IMR-90 (cell line): ENCODE measurements around the gene CDS1. TPM values are rescaled to one million over a fixed set of nuclear protein-coding genes. Genes with fewer than 3 reads are reported as not detected.

Experiments used
- ATAC-seq: fragments of 200-7000 bp; cut with Tn5 transposase; 2 replicates; pipeline ENCODE4 v1.9.1; 2020; ENCODE audit warnings: low read depth, mild to moderate bottlenecking, moderate library complexity
- BruUV-seq: library from RNA; stranded (reverse); fragments of 400-500 nt; replicated peaks from 2 replicates; lab custom pipeline; 2021; lab: Mats Ljungman, UMichigan
- CTCF ChIA-PET: fragments of 300-600 bp; formaldehyde crosslinking; extraction: SDS; loops from one replicate; lab custom pipeline; 2021; ENCODE audit warnings: antibody characterized with exemption; lab: Yijun Ruan, JAX
- POLR2A ChIA-PET: fragments of 300-600 bp; sonication (Branson Sonifier 250); formaldehyde crosslinking; loops from one replicate; lab custom pipeline; 2022; ENCODE audit warnings: antibody characterized with exemption; ENCODE audit not compliant: unreplicated experiment; lab: Charles Lee
- DNase-seq: peaks from one replicate; pipeline ENCODE4 v3.0.0; 2013
- H2AFZ ChIP-seq: replicated peaks from 2 replicates; pipeline ENCODE3; 2013; ENCODE audit warnings: low read length, mild to moderate bottlenecking; ENCODE audit not compliant: poor library complexity
- H2AK5ac ChIP-seq: 2 replicates; pipeline ENCODE4 v1.6.1; 2013; ENCODE audit warnings: low read depth, low read length, inconsistent platforms
- H2AK9ac ChIP-seq: replicated peaks from 2 replicates; pipeline ENCODE3; 2013; ENCODE audit warnings: mild to moderate bottlenecking, low read depth, low read length, moderate library complexity; ENCODE audit not compliant: poor library complexity
- H2BK120ac ChIP-seq: 2 replicates; pipeline ENCODE4 v1.6.1; 2013; ENCODE audit warnings: low read depth, low read length, inconsistent platforms
- H2BK15ac ChIP-seq: 3 replicates; pipeline ENCODE4 v1.6.1; 2013; ENCODE audit warnings: low read depth, low read length, inconsistent platforms
- H2BK20ac ChIP-seq: 2 replicates; pipeline ENCODE4 v1.6.1; 2013; ENCODE audit warnings: low read depth, mild to moderate bottlenecking, inconsistent platforms, low read length, moderate library complexity
- H2BK5ac ChIP-seq: 2 replicates; pipeline ENCODE4 v1.6.1; 2013; ENCODE audit warnings: mild to moderate bottlenecking, low read depth, low read length, inconsistent platforms; ENCODE audit not compliant: poor library complexity, severe bottlenecking
- H3K14ac ChIP-seq: replicated peaks from 2 replicates; pipeline ENCODE4 v1.6.1; 2013; ENCODE audit warnings: low read depth, low read length, inconsistent platforms
- H3K18ac ChIP-seq: 2 replicates; pipeline ENCODE4 v1.6.1; 2013; ENCODE audit warnings: low read depth, low read length, control low read depth
- H3K23ac ChIP-seq: 2 replicates; pipeline ENCODE4 v1.6.1; 2013; ENCODE audit warnings: low read depth, low read length, inconsistent platforms
- H3K27ac ChIP-seq: 2 replicates; pipeline ENCODE4 v1.5.1; 2013; ENCODE audit warnings: mild to moderate bottlenecking, control low read depth, low read length; ENCODE audit not compliant: insufficient read depth
- H3K27me3 ChIP-seq: 2 replicates; pipeline ENCODE4 v1.6.1; 2013; ENCODE audit warnings: low read length; ENCODE audit not compliant: control insufficient read depth, insufficient read depth
- H3K36me3 ChIP-seq: 2 replicates; pipeline ENCODE4 v1.6.1; 2013; ENCODE audit warnings: low read length, mixed read lengths; ENCODE audit not compliant: control insufficient read depth, insufficient read depth
- H3K4ac ChIP-seq: 2 replicates; pipeline ENCODE4 v1.6.1; 2013; ENCODE audit warnings: low read depth, low read length, inconsistent platforms
- H3K4me1 ChIP-seq: 2 replicates; pipeline ENCODE4 v1.6.1; 2013; ENCODE audit warnings: low read length, mixed read lengths; ENCODE audit not compliant: control insufficient read depth, insufficient read depth
- H3K4me2 ChIP-seq: 2 replicates; pipeline ENCODE4 v1.6.1; 2013; ENCODE audit warnings: low read depth, mild to moderate bottlenecking, control low read depth, low read length, moderate library complexity
- H3K4me3 ChIP-seq: 2 replicates; pipeline ENCODE4 v1.5.1; 2013; ENCODE audit warnings: low read depth, mild to moderate bottlenecking, control low read depth, low read length, moderate library complexity; ENCODE audit not compliant: insufficient read depth
- H3K56ac ChIP-seq: 2 replicates; pipeline ENCODE4 v1.6.1; 2013; ENCODE audit warnings: low read length, inconsistent platforms; ENCODE audit not compliant: insufficient read depth; ENCODE audit errors: extremely low read depth
- H3K79me1 ChIP-seq, 2 experiments: 2 replicates each; pipeline ENCODE4 v1.6.1; 2013; ENCODE audit warnings: low read length in 2 of 2, inconsistent platforms in 1 of 2, low read depth in 1 of 2
- H3K9ac ChIP-seq: 2 replicates; pipeline ENCODE4 v1.6.1; 2013; ENCODE audit warnings: low read depth, low read length, control low read depth
- H3K9me1 ChIP-seq: 2 replicates; pipeline ENCODE4 v1.6.1; 2013; ENCODE audit warnings: low read length, inconsistent platforms; ENCODE audit not compliant: insufficient read depth
- H3K9me3 ChIP-seq: 2 replicates; pipeline ENCODE4 v1.6.1; 2013; ENCODE audit warnings: low read length; ENCODE audit not compliant: control insufficient read depth, insufficient read depth
- H4K20me1 ChIP-seq: 2 replicates; pipeline ENCODE4 v1.6.1; 2013; ENCODE audit warnings: low read length, inconsistent platforms; ENCODE audit not compliant: insufficient read depth
- H4K5ac ChIP-seq: 2 replicates; pipeline ENCODE4 v1.6.1; 2013; ENCODE audit warnings: mild to moderate bottlenecking, low read depth, low read length, control low read depth
- H4K8ac ChIP-seq, 2 experiments: 2 replicates each; pipeline ENCODE4 v1.6.1; 2013; ENCODE audit warnings: low read depth in 2 of 2, low read length in 2 of 2, control low read depth in 1 of 2, inconsistent platforms in 1 of 2
- H4K91ac ChIP-seq: 2 replicates; pipeline ENCODE4 v1.6.1; 2013; ENCODE audit warnings: low read depth, low read length, inconsistent platforms; ENCODE audit not compliant: insufficient read depth
- CEBPB ChIP-seq: IDR thresholded peaks from 2 replicates; pipeline ENCODE4 v1.6.1; 2012; ENCODE audit warnings: low read depth, low read length, improper control_type of control experiment
- CHD1 ChIP-seq: IDR thresholded peaks from 2 replicates; pipeline ENCODE4 v1.6.1; 2012; ENCODE audit warnings: low read depth, low read length, improper control_type of control experiment
- MAFK ChIP-seq: IDR thresholded peaks from 2 replicates; pipeline ENCODE4 v1.6.1; 2012; ENCODE audit warnings: low read depth, low read length, improper control_type of control experiment
- MAZ ChIP-seq: IDR thresholded peaks from 2 replicates; pipeline ENCODE4 v1.6.1; 2012; ENCODE audit warnings: low read depth, mild to moderate bottlenecking, low read length, improper control_type of control experiment, moderate library complexity, borderline replicate concordance
- WGBS, 2 experiments: methylation state at CpG; one replicate each; pipeline versions ENCODE4 v1.1.5 to v1.1.7; 2013; ENCODE audit warnings: missing lambda C conversion rate in 2 of 2; ENCODE audit not compliant: insufficient read length in 1 of 2; ENCODE audit errors: extremely low coverage in 2 of 2; 5-methylcytosine and 5-hydroxymethylcytosine counted together
- dilution Hi-C: fragments of 300-500 bp; cut with HindIII; formaldehyde crosslinking; loops from one replicate; pipeline ENCODE4 v1.14.3; 2018; ENCODE audit warnings: low sequenced_read_pairs; ENCODE audit not compliant: unreplicated experiment
- in situ Hi-C: fragments of 300-500 bp; cut with MboI; formaldehyde crosslinking; loops from 3 replicates; pipeline ENCODE4 v1.14.3; 2019; ENCODE audit warnings: low sequenced_read_pairs, inconsistent platforms, mixed read lengths
- intact Hi-C: fragments of 100-400 bp; cut with micrococcal nuclease; formaldehyde crosslinking; loops from 2 replicates; pipeline ENCODE4 v1.10.0; 2022
- polyA plus RNA-seq, 3 experiments: library from polyadenylated mRNA; depleted of rRNA; stranded (reverse); fragments of >200 nt; gene quantifications; 2 replicates each; pipeline ENCODE4 v1.2.3, GENCODE V29; 2012; ENCODE audit warnings: low replicate concordance in 1 of 3
- total RNA-seq: library from RNA; depleted of rRNA; stranded (reverse); fragments of >200 nt; gene quantifications from 2 replicates; pipeline ENCODE4 v1.2.3, GENCODE V29; 2012
- TF ChIP-seq, protein P1 (sequence below): fragments of 150-350 bp; IDR thresholded peaks from 2 replicates; pipeline ENCODE4 v1.6.1; 2017; ENCODE audit warnings: mild to moderate bottlenecking, antibody characterized with exemption, low read length, low read depth

CDS1 gene
- total and polyA plus RNA-seq, 2 of the 4 experiments (the other 2 are of a cell fraction), result under 0.01 to 0.02 TPM

- intact Hi-C loops, result no loop called here
- Histone ChIP-seq H3K18ac (no peak overlapping the region), H3K27ac (no peak overlapping the region), H2AK5ac (no peak overlapping the region), H4K5ac (no peak overlapping the region), H3K9me3 (no peaks in the 10 kb centered on the region), H4K8ac (no peak overlapping the region), H2BK20ac (no peak overlapping the region), H3K4me1 (no peaks in the 10 kb centered on the region), H3K56ac (no peak overlapping the region), H3K79me1 (no peaks in the 10 kb centered on the region), H4K91ac (no peak overlapping the region), H3K23ac (no peak overlapping the region), H3K4me2 (no peak overlapping the region), H3K36me3 (peaks cover 3% of the 10 kb centered on the region; the same call in 1 of the 2 replicates), H2AFZ (no peak overlapping the region), H2AK9ac (no peak overlapping the region), H3K9ac (no peak overlapping the region), H3K4ac (no peak overlapping the region), H2BK5ac (no peak overlapping the region), H3K9me1 (no peaks in the 10 kb centered on the region), H3K27me3 (no peaks in the 10 kb centered on the region), H3K4me3 (no peak overlapping the region), H2BK15ac (no peak overlapping the region), H4K20me1 (no peaks in the 10 kb centered on the region), H2BK120ac (no peak overlapping the region), H3K14ac (no peak overlapping the region)
- dilution Hi-C loops, result no loop called here
- in situ Hi-C loops, result no loop called here
- TF ChIP-seq MAZ (no peak), CHD1 (no peak), CEBPB (no peak), MAFK (no peak)
- TF ChIP-seq, protein P1, sequence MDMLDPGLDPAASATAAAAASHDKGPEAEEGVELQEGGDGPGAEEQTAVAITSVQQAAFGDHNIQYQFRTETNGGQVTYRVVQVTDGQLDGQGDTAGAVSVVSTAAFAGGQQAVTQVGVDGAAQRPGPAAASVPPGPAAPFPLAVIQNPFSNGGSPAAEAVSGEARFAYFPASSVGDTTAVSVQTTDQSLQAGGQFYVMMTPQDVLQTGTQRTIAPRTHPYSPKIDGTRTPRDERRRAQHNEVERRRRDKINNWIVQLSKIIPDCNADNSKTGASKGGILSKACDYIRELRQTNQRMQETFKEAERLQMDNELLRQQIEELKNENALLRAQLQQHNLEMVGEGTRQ, result no peak
- ChIA-PET CTCF (no interaction called here), POLR2A (no interaction called here)
- no CpG with 5 or more reads among the region's 1 CpG for WGBS, 2 experiments
- no TSS peak for BruUV-seq
- ATAC-seq (peak; percentile 86; the same call in 1 of the 2 replicates), DNase-seq (no peak)
Measured at GRCh38 chr4:84666439-84666838, 83.5 kb downstream of the CDS1 start.
